ENCODE results near the gene KRT16.
"Not testable (repeated sequence)": the region's sequence is repeated elsewhere in the genome, so short reads cannot be mapped to it uniquely, and the experiment has no call there.

Gene KRT16

DNA sequence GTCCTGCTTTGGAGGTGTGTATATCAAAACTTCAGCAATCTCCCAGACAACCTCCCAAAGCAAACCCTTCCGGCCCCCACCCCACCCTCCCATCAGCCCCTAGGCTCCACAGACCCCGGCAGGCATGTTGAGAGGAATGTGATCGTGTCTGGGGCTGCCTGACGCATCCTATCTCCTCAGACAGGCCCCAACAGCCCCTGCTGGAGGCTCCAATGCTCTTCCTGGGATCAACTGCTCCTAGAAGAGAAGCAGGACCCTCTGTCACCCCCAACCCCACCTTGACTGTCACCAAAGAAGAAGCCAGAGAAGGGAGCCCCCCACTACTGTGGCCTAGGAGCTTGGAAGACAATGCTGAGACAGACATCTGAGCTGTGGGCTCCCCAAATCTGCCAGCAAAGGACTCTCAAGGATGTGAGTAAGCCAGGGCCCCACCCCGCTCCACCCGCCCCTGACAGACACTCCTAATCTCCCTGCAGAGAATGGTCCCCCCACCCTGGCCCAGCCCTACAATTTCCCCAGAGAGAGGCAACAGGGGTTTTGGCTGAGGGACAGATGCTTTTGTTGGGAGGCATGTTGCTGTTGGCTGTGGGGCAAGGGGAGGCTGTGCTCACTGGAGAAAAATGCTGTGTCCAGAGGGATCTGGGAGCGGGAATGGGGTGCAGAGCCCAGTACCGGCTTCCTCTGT, 24.3 kb downstream of the KRT16 start:
- TF ChIP-seq, protein P1, sequence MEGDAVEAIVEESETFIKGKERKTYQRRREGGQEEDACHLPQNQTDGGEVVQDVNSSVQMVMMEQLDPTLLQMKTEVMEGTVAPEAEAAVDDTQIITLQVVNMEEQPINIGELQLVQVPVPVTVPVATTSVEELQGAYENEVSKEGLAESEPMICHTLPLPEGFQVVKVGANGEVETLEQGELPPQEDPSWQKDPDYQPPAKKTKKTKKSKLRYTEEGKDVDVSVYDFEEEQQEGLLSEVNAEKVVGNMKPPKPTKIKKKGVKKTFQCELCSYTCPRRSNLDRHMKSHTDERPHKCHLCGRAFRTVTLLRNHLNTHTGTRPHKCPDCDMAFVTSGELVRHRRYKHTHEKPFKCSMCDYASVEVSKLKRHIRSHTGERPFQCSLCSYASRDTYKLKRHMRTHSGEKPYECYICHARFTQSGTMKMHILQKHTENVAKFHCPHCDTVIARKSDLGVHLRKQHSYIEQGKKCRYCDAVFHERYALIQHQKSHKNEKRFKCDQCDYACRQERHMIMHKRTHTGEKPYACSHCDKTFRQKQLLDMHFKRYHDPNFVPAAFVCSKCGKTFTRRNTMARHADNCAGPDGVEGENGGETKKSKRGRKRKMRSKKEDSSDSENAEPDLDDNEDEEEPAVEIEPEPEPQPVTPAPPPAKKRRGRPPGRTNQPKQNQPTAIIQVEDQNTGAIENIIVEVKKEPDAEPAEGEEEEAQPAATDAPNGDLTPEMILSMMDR (IDR thresholded peaks at IDR 0.05; ENCODE audit: low read depth, low read length) = no peak
- no peak overlapping the region for H3K4me3 ChIP-seq (ENCODE audit: low read depth, low read length)
- in situ Hi-C loops (cut with HindIII; ENCODE audit: low sequenced_read_pairs) = no loop called here
- no peak for DNase-seq (ENCODE audit: low read depth, low spot score)

DNA sequence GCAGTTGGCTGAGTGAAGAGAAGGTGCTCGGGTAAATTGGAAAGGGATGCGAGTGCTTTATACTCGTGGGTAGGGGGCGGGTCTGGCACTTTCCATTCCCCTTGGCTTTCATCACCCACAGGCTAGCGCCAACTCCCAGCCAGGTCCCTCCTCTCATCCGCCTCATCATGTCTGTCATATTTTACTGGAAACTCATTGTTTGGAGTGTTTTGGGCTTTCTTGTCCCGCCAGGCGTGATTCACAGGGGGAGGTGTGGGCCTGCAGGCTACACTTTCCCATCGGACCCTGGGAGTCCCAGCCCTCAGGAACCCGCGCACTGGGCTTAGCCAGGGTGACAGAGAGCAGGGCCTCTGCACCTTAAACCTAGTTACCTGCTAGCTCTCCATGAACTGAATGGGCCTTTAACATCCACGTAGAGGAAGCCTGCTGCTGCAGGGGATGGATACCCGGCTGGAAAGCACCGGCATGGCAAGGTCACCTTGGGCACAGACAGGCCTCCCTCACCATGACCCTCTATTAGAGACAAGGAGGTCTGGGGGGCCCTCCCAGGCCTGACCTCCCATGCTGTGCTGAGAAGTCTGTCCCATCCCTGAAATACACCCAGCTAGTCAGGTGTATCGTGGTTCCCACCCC, 25.6 kb downstream of the KRT16 start, which contains the start of gene KRT14:
Gene KRT14 (minus strand): TSS at position 33 of the 633 bp plus-strand sequence. CDS start 61 bp downstream, outside the sequence.
- H3K4me3 ChIP-seq (ENCODE audit: low read depth, low read length) = no peak within 1 kb of the TSS
- TF ChIP-seq, protein P1 (IDR thresholded peaks at IDR 0.05; ENCODE audit: low read depth, low read length) = no peak
- no peak for DNase-seq (ENCODE audit: low read depth, low spot score)
- in situ Hi-C loops (cut with HindIII; ENCODE audit: low sequenced_read_pairs) = no loop called here

DNA sequence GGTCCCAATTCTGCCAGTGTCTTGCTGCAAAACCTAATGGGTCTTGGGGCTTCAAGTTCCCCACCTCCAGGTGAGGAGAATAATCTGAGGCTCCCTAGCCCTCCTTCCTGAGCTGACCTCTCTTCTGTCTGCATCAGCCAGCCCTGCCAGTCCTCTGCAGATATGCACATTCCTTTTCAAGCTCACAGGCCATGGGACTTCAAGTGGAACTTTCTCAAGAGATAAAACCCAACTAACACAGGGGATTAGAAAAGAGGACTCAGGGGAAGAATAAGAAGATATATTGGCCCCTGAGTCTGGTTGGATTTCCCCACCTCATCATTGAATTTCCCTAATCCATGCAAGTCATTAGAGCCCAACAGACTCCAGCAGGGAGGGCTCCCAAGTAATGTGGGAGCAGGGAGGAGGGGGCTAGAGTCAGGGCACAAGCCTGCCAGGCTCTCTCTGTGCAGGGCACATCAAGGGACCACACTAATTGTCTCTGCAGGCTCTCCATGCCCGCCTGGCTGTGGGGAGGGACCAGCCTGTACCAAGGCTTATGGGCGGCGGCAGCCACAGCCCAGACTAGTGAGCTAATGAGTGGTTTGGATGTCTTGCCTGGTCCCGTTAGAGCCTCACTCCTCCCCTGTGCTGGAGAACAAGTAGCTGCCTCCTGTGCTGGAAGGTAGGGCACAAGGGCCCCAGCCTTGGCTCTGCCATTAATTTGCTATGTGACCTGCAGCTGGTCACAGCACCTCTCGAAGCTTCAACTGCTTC, 27.1 kb downstream of the KRT16 start:
- in situ Hi-C loops (cut with HindIII; ENCODE audit: low sequenced_read_pairs) = no loop called here
- H3K4me3 ChIP-seq (ENCODE audit: low read depth, low read length) = no peak overlapping the region
- TF ChIP-seq, protein P1 (IDR thresholded peaks at IDR 0.05; ENCODE audit: low read depth, low read length) = no peak
- no peak for DNase-seq (ENCODE audit: low read depth, low spot score)

DNA sequence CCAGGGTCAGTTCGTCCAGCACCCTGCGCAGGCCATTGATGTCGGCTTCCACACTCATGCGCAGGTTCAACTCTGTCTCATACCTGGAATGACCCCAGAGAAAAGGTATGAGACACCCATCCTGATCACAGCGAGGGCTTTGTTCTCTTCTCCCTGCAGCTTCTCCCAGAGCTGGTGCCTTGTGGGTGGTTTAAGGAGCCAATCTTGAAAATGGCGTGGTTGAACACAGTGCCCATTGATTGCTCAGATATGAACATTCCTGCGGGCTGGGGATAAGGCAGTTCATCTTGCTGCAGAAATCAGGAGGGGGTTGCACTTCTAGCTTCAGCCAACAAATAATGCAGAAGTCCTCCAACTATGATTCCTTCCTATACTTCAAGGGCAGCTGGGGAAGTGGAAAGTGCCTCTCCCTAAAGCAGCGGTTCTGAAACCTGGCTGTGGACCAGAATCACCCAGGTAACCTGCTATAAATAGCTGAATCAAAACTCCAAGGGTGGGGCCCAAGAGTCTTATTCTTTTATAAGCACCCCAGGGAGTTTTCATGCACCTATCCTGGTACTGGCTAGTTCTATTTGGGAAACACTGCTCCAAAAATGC, 28.1 kb downstream of the KRT16 start:
- DNase-seq (ENCODE audit: low read depth, low spot score); H3K4me3 ChIP-seq (ENCODE audit: low read depth, low read length); in situ Hi-C loops (cut with HindIII; ENCODE audit: low sequenced_read_pairs): not testable (repeated sequence)

DNA sequence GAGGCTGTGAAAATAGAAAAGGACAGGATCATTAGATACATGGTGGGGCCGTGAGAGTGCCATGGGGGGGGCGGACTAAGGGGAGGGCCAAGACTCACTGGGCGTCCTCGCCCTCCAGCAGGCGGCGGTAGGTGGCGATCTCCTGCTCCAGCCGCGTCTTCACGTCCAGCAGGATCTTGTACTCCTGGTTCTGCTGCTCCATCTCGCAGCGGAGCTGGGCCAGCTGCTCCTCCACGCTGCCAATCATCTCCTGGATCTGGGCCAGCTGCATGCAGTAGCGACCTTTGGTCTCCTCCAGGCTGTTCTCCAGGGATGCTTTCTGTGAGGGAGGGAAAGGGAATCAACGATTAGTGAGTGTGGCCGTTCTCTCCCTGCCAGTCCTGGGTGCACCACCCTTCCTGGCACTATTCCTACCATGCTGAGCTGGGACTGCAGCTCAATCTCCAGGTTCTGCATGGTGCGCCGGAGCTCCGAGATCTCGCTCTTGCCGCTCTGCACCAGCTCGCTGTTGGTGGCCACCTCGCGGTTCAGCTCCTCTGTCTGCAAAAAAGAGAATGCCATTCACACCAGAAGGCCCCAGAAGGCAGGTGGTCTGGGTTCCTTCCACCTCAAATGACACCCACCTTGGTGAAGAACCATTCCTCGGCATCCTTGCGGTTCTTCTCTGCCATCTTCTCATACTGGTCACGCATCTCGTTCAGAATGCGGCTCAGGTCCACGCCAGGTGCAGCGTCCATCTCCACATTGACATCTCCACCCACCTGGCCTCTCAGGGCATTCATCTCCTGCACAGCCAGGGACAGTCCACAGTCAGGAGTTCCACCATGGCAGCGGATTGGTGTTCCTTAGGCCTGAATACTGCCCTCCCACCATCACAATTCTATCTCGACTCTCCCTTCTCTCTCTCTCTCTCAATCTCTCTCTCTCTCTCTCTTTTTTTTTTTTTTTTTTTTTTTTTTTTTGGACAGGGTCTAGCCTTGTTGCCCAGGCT, 29.1 kb downstream of the KRT16 start:
- in situ Hi-C loops (cut with HindIII; ENCODE audit: low sequenced_read_pairs) = no loop called here
- H3K4me3 ChIP-seq (ENCODE audit: low read depth, low read length) = no peak overlapping the region
- TF ChIP-seq, protein P1 (IDR thresholded peaks at IDR 0.05; ENCODE audit: low read depth, low read length) = no peak

DNA sequence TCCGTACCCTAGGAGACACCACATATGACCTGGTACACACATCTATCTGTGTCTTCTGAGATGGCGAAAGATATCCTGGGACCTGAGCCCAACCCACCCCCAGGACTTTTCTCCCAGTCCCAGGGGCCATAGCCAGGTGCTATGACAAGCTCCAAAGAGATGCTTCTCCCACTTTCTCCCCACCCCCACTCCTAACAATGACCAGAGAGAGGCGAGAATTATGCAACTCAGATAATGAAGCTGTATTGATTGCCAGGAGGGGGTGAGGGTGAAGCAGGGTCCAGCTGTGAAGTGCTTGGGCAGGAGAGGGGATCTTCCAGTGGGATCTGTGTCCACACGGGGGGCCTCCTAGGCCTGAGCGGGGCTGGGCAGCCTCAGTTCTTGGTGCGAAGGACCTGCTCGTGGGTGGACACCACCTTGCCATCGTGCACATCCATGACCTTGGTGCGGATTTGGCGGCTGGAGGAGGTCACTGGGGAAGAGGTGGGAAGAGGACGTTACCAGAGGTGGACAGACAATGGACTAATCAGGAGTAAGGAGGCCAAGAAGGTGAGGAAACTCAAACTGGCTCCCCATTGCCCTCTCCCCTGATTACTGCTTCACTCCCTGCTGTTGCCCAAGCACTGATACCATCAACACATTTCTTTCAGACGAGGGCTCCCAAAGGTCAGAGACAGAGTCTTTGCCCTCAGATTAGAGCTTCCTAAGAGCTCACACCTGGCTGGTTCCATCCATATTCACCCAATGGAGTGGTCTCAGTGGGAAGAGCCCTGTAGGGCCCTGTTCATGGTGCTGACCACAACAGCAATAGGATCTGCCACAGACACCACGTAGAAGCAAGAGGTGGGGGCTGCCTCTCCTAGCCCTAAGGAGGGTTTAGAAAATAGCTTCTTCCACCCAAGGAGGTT, 30.3 kb downstream of the KRT16 start:
- in situ Hi-C loops (cut with HindIII; ENCODE audit: low sequenced_read_pairs); DNase-seq (ENCODE audit: low read depth, low spot score); H3K4me3 ChIP-seq (ENCODE audit: low read depth, low read length): not testable (repeated sequence)

More for the DNA sequence above, 29.1 kb downstream of the KRT16 start:
- DNase-seq (ENCODE audit: low read depth, low spot score) = no peak
